GM20000 (cell line): ENCODE measurements around the gene BEND7.

Source experiments
- DNase-seq: peaks from one replicate; pipeline ENCODE4 v3.0.0; 2012; ENCODE audit warnings: low spot score
- CTCF ChIP-seq: IDR thresholded peaks from 2 replicates; pipeline ENCODE4 v1.5.1; 2012; ENCODE audit warnings: mild to moderate bottlenecking, control low read depth; ENCODE audit errors: extremely low read depth, missing control alignments

Gene BEND7

GRCh38 chr10:13475124-13475523 lies 53.7 kb downstream of the BEND7 start:
- no peak for TF ChIP-seq CTCF
- no peak for DNase-seq

GRCh38 chr10:13473986-13474385 lies 54.8 kb downstream of the BEND7 start:
- TF ChIP-seq CTCF = no peak
- no peak for DNase-seq

- TF ChIP-seq CTCF = no peak
Observed at GRCh38 chr10:13472359-13472758, 56.5 kb downstream of the BEND7 start.

GRCh38 chr10:13470270-13470669 lies 58.5 kb downstream of the BEND7 start:
- no peak for DNase-seq
- TF ChIP-seq CTCF = no peak

More at GRCh38 chr10:13472359-13472758, 56.5 kb downstream of the BEND7 start:
- DNase-seq = no peak

GRCh38 chr10:13462551-13462950 lies 66.3 kb downstream of the BEND7 start:
- no peak for DNase-seq
- no peak for TF ChIP-seq CTCF

GRCh38 chr10:13458687-13459012 lies 70.2 kb downstream of the BEND7 start:
- no peak for DNase-seq
- TF ChIP-seq CTCF = no peak

- no peak for TF ChIP-seq CTCF
- no peak for DNase-seq
Observed at GRCh38 chr10:13457958-13458686, 70.7 kb downstream of the BEND7 start.
